Endothelial cell (in vitro differentiated cells): ENCODE data around the gene SORT1. TPM values are rescaled to one million over a fixed set of nuclear protein-coding genes. Genes with fewer than 3 reads are reported as not detected.
A peak's percentile ranks its signal among the peaks of the same experiment; 100 is the strongest.

Experiments used
- DNase-seq: peaks from one replicate; pipeline ENCODE4 v3.0.0; 2021; ENCODE audit warnings: low spot score
- H3K27ac Mint-ChIP-seq: one replicate; pipeline ENCODE4 v1.8.0; 2021; ENCODE audit warnings: mixed read lengths, inconsistent platforms; ENCODE audit not compliant: unreplicated experiment
- H3K27me3 Mint-ChIP-seq: one replicate; pipeline ENCODE4 v1.8.0; 2021; ENCODE audit warnings: mild to moderate bottlenecking, moderate library complexity, mixed read lengths, inconsistent platforms; ENCODE audit not compliant: unreplicated experiment
- H3K36me3 Mint-ChIP-seq: one replicate; pipeline ENCODE4 v1.8.0; 2021; ENCODE audit warnings: mild to moderate bottlenecking, low read depth, mixed read lengths, inconsistent platforms; ENCODE audit not compliant: unreplicated experiment
- H3K4me1 Mint-ChIP-seq: one replicate; pipeline ENCODE4 v1.8.0; 2021; ENCODE audit warnings: mild to moderate bottlenecking, mixed read lengths, inconsistent platforms; ENCODE audit not compliant: unreplicated experiment
- H3K4me3 Mint-ChIP-seq: one replicate; pipeline ENCODE4 v1.8.0; 2021; ENCODE audit warnings: mild to moderate bottlenecking, mixed read lengths, inconsistent platforms; ENCODE audit not compliant: unreplicated experiment
- H3K9me3 Mint-ChIP-seq: one replicate; pipeline ENCODE4 v1.8.0; 2021; ENCODE audit warnings: mixed read lengths, inconsistent platforms; ENCODE audit not compliant: unreplicated experiment
- CTCF ChIP-seq: fragments of 200-600 bp; sonication (generic); IDR thresholded peaks from one replicate; pipeline ENCODE4 v1.5.0; 2021; ENCODE audit warnings: antibody characterized with exemption; ENCODE audit not compliant: unreplicated experiment
- total RNA-seq: library from RNA; stranded (reverse); fragmentation: NEBNext Ultra II Directional; extraction: Animal tissue kit (Norgen Biotek cat#: 25700); gene quantifications from one replicate; pipeline ENCODE4 v1.2.1, GENCODE V29; 2021; ENCODE audit not compliant: unreplicated experiment

SORT1 gene
- total RNA-seq, 1 donor from 2014 or later: 49.0 TPM

GRCh38 chr1:109354929-109355328 is 42.8 kb downstream of the SORT1 start:
- H3K9me3 Mint-ChIP-seq: no peaks in the 10 kb centered on the region
- H3K27ac Mint-ChIP-seq: peak overlapping the region; percentile 37
- H3K4me1 Mint-ChIP-seq: peaks cover 37% of the 10 kb centered on the region
- H3K27me3 Mint-ChIP-seq: peaks cover 5% of the 10 kb centered on the region
- H3K36me3 Mint-ChIP-seq: peaks cover 8% of the 10 kb centered on the region
- no peak for DNase-seq
- no peak overlapping the region for H3K4me3 Mint-ChIP-seq
- no peak for TF ChIP-seq CTCF

DNA sequence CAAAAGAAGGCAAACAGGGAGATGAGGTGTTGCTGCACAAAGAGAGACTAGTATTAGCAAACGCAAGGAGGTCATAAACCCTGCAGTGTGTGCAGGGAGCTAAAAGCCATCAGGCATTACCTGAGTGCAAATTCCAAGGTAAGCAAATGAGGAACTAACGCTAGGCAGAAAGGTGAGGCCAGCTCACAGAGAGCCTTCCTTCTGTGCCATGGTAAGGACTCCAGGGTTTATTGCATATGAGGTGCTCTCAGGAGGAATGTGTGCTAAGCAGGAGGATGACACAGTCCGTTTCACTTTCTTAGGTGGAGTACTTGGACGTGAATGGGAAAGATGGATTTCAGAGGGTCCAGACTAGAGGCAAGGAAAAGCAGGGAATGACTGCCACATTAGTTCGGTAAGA is 46.3 kb downstream of the SORT1 start:
- Mint-ChIP-seq H3K27ac (peak overlapping the region; percentile 92), H3K4me3 (no peak overlapping the region), H3K27me3 (peaks cover 5% of the 10 kb centered on the region), H3K9me3 (no peaks in the 10 kb centered on the region), H3K36me3 (peaks cover 8% of the 10 kb centered on the region), H3K4me1 (peaks cover 37% of the 10 kb centered on the region)
- no peak for TF ChIP-seq CTCF
- DNase-seq: no peak

DNA sequence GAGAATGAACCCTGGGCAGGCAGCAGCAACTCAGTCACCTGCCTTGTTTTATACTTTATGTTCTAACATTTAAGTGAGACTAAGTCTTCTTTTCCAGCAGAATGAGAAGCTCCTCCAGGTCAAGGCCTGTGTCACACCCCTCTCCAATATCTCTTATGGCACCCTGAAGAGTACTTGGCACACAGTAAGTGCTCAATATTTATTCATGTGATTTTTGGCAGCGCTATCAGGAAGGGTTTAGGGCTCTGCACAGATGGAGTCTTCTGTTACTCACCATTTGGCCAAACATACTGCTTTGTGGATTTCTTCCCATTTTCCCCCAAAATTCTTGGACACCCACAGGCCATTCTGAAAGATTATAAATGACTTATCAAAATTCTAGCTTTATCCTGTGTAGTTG is 47.1 kb downstream of the SORT1 start:
- Mint-ChIP-seq H3K27me3 (peaks cover 5% of the 10 kb centered on the region), H3K9me3 (no peaks in the 10 kb centered on the region), H3K27ac (no peak overlapping the region), H3K36me3 (peaks cover 8% of the 10 kb centered on the region), H3K4me1 (peaks cover 37% of the 10 kb centered on the region), H3K4me3 (no peak overlapping the region)
- no peak for DNase-seq
- no peak for TF ChIP-seq CTCF

GRCh38 chr1:109350182-109350581 is 47.5 kb downstream of the SORT1 start:
- Mint-ChIP-seq H3K9me3 (no peaks in the 10 kb centered on the region), H3K4me1 (peaks cover 37% of the 10 kb centered on the region), H3K27me3 (peaks cover 5% of the 10 kb centered on the region), H3K36me3 (peaks cover 8% of the 10 kb centered on the region), H3K4me3 (no peak overlapping the region), H3K27ac (no peak overlapping the region)
- no peak for TF ChIP-seq CTCF
- DNase-seq: no peak

GRCh38 chr1:109347511-109347910 is 50.2 kb downstream of the SORT1 start:
- Mint-ChIP-seq H3K36me3 (peaks cover 16% of the 10 kb centered on the region), H3K4me3 (no peak overlapping the region), H3K27ac (no peak overlapping the region), H3K27me3 (peaks cover 9% of the 10 kb centered on the region), H3K4me1 (peaks cover 16% of the 10 kb centered on the region), H3K9me3 (no peaks in the 10 kb centered on the region)
- DNase-seq: no peak
- no peak for TF ChIP-seq CTCF
